HG02610 (cell line): Measurements from ENCODE around the gene GALNT9.
"Not testable (repeated sequence)": the region's sequence is repeated elsewhere in the genome, so short reads cannot be mapped to it uniquely, and the experiment has no call there.

ENCODE experiments used
- ATAC-seq: cut with Tn5 transposase; IDR thresholded peaks from one replicate; pipeline ENCODE4 v1.9.1; 2021; ENCODE audit warnings: mild to moderate bottlenecking, moderate library complexity; ENCODE audit not compliant: unreplicated experiment

The GALNT9 gene

GRCh38 chr12:132267873-132268272 is 61.5 kb downstream of the GALNT9 start:
- no peak for ATAC-seq

- no peak for ATAC-seq
These were observed 62.6 kb downstream of the GALNT9 start for GRCh38 chr12:132266802-132267201.

- ATAC-seq, result no peak
These were observed 63.0 kb downstream of the GALNT9 start for GRCh38 chr12:132266370-132266769.

GRCh38 chr12:132265822-132266221 is 63.6 kb downstream of the GALNT9 start:
- not testable (repeated sequence) for ATAC-seq

- no peak for ATAC-seq
These were observed 64.2 kb downstream of the GALNT9 start for GRCh38 chr12:132265056-132265800.

GRCh38 chr12:132264086-132265010 is 65.0 kb downstream of the GALNT9 start:
- no peak for ATAC-seq

- no peak for ATAC-seq
These were observed 65.8 kb downstream of the GALNT9 start for GRCh38 chr12:132263451-132264049.

- ATAC-seq, result no peak
These were observed 66.4 kb downstream of the GALNT9 start for GRCh38 chr12:132263061-132263360.

- no peak for ATAC-seq
These were observed 66.9 kb downstream of the GALNT9 start for GRCh38 chr12:132262256-132263060.

GRCh38 chr12:132261328-132262138 is 67.9 kb downstream of the GALNT9 start:
- ATAC-seq, result no peak

- ATAC-seq, result no peak
These were observed 68.7 kb downstream of the GALNT9 start for GRCh38 chr12:132260721-132261120.

GRCh38 chr12:132259872-132260695 is 69.3 kb downstream of the GALNT9 start:
- ATAC-seq, result no peak

- ATAC-seq, result no peak
These were observed 70.0 kb downstream of the GALNT9 start for GRCh38 chr12:132259364-132259871.

GRCh38 chr12:132258543-132258942 is 70.8 kb downstream of the GALNT9 start:
- no peak for ATAC-seq

- ATAC-seq, result no peak
These were observed 71.4 kb downstream of the GALNT9 start for GRCh38 chr12:132257955-132258490.

- no peak for ATAC-seq
These were observed 72.0 kb downstream of the GALNT9 start for GRCh38 chr12:132257206-132257954.

- ATAC-seq, result no peak
These were observed 72.7 kb downstream of the GALNT9 start for GRCh38 chr12:132256646-132257045.

GRCh38 chr12:132255642-132256041 is 73.7 kb downstream of the GALNT9 start:
- no peak for ATAC-seq
